ENCODE data around the gene SELENOW.

GRCh38 chr19:47729799-47730520 lies 48.5 kb upstream of the SELENOW start:
- TF ChIP-seq CTCF (conservative IDR thresholded peaks at IDR 0.05; ENCODE audit: low read length): no peak
- TF ChIP-seq EZH2phosphoT487 (IDR thresholded peaks at IDR 0.05; ENCODE audit: borderline replicate concordance): no peak

Data from Loucy (cell line).